GM23338 (cell line): ENCODE results near the gene MAD1L1. TPM values are rescaled to one million over a fixed set of nuclear protein-coding genes. Genes with fewer than 3 reads are reported as not detected.

ENCODE experiments used
- ATAC-seq: fragments of 200-7000 bp; cut with Tn5 transposase; 3 replicates; pipeline ENCODE4 v1.9.1; 2020
- DNase-seq: peaks from one replicate; pipeline ENCODE4 v3.0.0-alpha.2; 2015; ENCODE audit warnings: low spot score
- H2AFZ ChIP-seq: fragments of 200-600 bp; sonication (generic); 2 replicates; pipeline ENCODE4 v1.8.0; 2016; ENCODE audit warnings: antibody characterized with exemption, mild to moderate bottlenecking, moderate library complexity
- H3F3A ChIP-seq: fragments of 200-600 bp; sonication (generic); replicated peaks from 2 replicates; pipeline ENCODE4 v1.8.0; 2017; ENCODE audit warnings: antibody characterized with exemption, mixed run types, low read depth
- H3K27ac ChIP-seq: fragments of 200-600 bp; sonication (generic); 2 replicates; pipeline ENCODE4 v1.6.1; 2016; ENCODE audit warnings: low read depth
- H3K27me3 ChIP-seq: fragments of 200-600 bp; sonication (generic); 2 replicates; pipeline ENCODE4 v1.8.0; 2016; ENCODE audit warnings: mild to moderate bottlenecking, mixed run types, moderate library complexity; ENCODE audit not compliant: insufficient read depth
- H3K36me3 ChIP-seq: fragments of 200-600 bp; sonication (generic); 2 replicates; pipeline ENCODE4 v1.8.0; 2016; ENCODE audit warnings: mild to moderate bottlenecking; ENCODE audit not compliant: insufficient read depth
- H3K4me1 ChIP-seq: fragments of 200-600 bp; sonication (generic); 2 replicates; pipeline ENCODE4 v1.8.0; 2016; ENCODE audit warnings: mild to moderate bottlenecking, moderate library complexity; ENCODE audit not compliant: insufficient read depth
- H3K4me2 ChIP-seq: fragments of 200-600 bp; sonication (generic); 2 replicates; pipeline ENCODE4 v1.7.1; 2017; ENCODE audit warnings: mixed run types
- H3K4me3 ChIP-seq: fragments of 200-600 bp; sonication (generic); 2 replicates; pipeline ENCODE4 v1.6.1; 2016; ENCODE audit warnings: mixed run types
- H3K79me2 ChIP-seq: fragments of 200-600 bp; sonication (generic); replicated peaks from 2 replicates; pipeline ENCODE4 v1.8.0; 2017; ENCODE audit warnings: mild to moderate bottlenecking; ENCODE audit not compliant: insufficient read depth
- H3K9me2 ChIP-seq: fragments of 200-600 bp; sonication (generic); 2 replicates; pipeline ENCODE4 v1.8.0; 2017; ENCODE audit not compliant: insufficient read depth
- H4K20me1 ChIP-seq: fragments of 200-600 bp; sonication (generic); replicated peaks from 2 replicates; pipeline ENCODE4 v1.8.0; 2017; ENCODE audit warnings: mild to moderate bottlenecking; ENCODE audit not compliant: insufficient read depth
- H3K27ac Mint-ChIP-seq: 2 replicates; pipeline ENCODE4 v1.8.0; 2020; ENCODE audit warnings: inconsistent platforms, mild to moderate bottlenecking, moderate library complexity, mixed read lengths
- H3K27me3 Mint-ChIP-seq: 3 replicates; pipeline ENCODE4 v1.8.0; 2022; ENCODE audit warnings: low read depth, mild to moderate bottlenecking, moderate library complexity, mixed read lengths, inconsistent platforms; ENCODE audit not compliant: insufficient read depth, poor library complexity
- H3K36me3 Mint-ChIP-seq: 3 replicates; pipeline ENCODE4 v1.8.0; 2021; ENCODE audit warnings: low read depth, mild to moderate bottlenecking, inconsistent platforms, moderate library complexity, mixed read lengths
- H3K4me1 Mint-ChIP-seq: 3 replicates; pipeline ENCODE4 v1.8.0; 2020; ENCODE audit warnings: mild to moderate bottlenecking, inconsistent platforms, mixed read lengths
- H3K4me3 Mint-ChIP-seq: 3 replicates; pipeline ENCODE4 v1.8.0; 2021; ENCODE audit warnings: moderate library complexity, mild to moderate bottlenecking, inconsistent platforms, mixed read lengths
- H3K9me3 Mint-ChIP-seq: 3 replicates; pipeline ENCODE4 v1.8.0; 2020; ENCODE audit warnings: moderate library complexity, mild to moderate bottlenecking, inconsistent platforms, mixed read lengths
- CREB1 ChIP-seq: fragments of 250-450 bp; sonication (Bioruptor Pico); IDR thresholded peaks from 2 replicates; pipeline ENCODE4 v1.5.0; 2020; ENCODE audit warnings: low read depth, mild to moderate bottlenecking, moderate library complexity
- EZH2 ChIP-seq: fragments of 200-600 bp; sonication (generic); IDR thresholded peaks from one replicate; pipeline ENCODE4 v1.8.0; 2017; ENCODE audit warnings: antibody characterized with exemption, mild to moderate bottlenecking, low read depth; ENCODE audit not compliant: unreplicated experiment
- JUNB ChIP-seq: IDR thresholded peaks from one replicate; pipeline ENCODE4 v1.6.1; 2016; ENCODE audit warnings: antibody characterized with exemption; ENCODE audit not compliant: unreplicated experiment
- NANOG ChIP-seq: IDR thresholded peaks from 2 replicates; pipeline ENCODE4 v1.6.1; 2016; ENCODE audit warnings: antibody characterized with exemption, borderline replicate concordance
- POLR2AphosphoS5 ChIP-seq: IDR thresholded peaks from 2 replicates; pipeline ENCODE4 v1.6.1; 2016; ENCODE audit warnings: antibody characterized with exemption, low read depth
- STAT1 ChIP-seq: IDR thresholded peaks from one replicate; pipeline ENCODE4 v1.6.1; 2016; ENCODE audit warnings: antibody characterized with exemption; ENCODE audit not compliant: unreplicated experiment
- ZNF114 ChIP-seq: fragments of 250-450 bp; sonication (Bioruptor Pico); IDR thresholded peaks from 2 replicates; pipeline ENCODE4 v1.5.0; 2020; ENCODE audit warnings: mild to moderate bottlenecking, moderate library complexity
- ZNF331 ChIP-seq: fragments of 250-450 bp; sonication (Bioruptor Pico); IDR thresholded peaks from 2 replicates; pipeline ENCODE4 v1.5.0; 2020; ENCODE audit warnings: low read depth, mild to moderate bottlenecking, moderate library complexity
- polyA plus RNA-seq: library from polyadenylated mRNA; unstranded; fragments of >200 nt; fragmentation: Nextera tagmentation; extraction: Ambion mirVana; gene quantifications from 2 replicates; pipeline ENCODE4 v1.2.1, GENCODE V29; 2016
- total RNA-seq: library from RNA; depleted of rRNA; stranded (reverse); fragments of >200 nt; shearing (Covaris generic); gene quantifications from 2 replicates; pipeline ENCODE4 v1.2.3, GENCODE V29; 2014
- TF ChIP-seq, protein P1 (sequence below), 2 experiments: fragments of 200-600 bp in 1 of 2; sonication (generic) in 1 of 2; conservative IDR thresholded peaks; 2 replicates each; pipeline versions ENCODE4 v1.5.1 to v1.6.1; 2016 to 2017; ENCODE audit warnings: antibody characterized with exemption in 2 of 2, low read depth in 2 of 2, mild to moderate bottlenecking in 2 of 2, moderate library complexity in 1 of 2
- TF ChIP-seq, protein P2 (sequence below): IDR thresholded peaks from one replicate; pipeline ENCODE4 v1.6.1; 2018; ENCODE audit warnings: antibody characterized with exemption; ENCODE audit not compliant: unreplicated experiment
- TF ChIP-seq, protein P3 (sequence below): IDR thresholded peaks from 2 replicates; pipeline ENCODE4 v1.6.1; 2016; ENCODE audit warnings: antibody characterized with exemption

MAD1L1 gene
- total and polyA plus RNA-seq, 2 experiments from 2014 or later: 40.3 to 59.3 TPM

- Histone ChIP-seq H3K79me2 (peaks cover 27% of the 10 kb centered on the region), H3K27me3 (no peaks in the 10 kb centered on the region), H3K4me2 (no peak overlapping the region), H4K20me1 (no peaks in the 10 kb centered on the region; the same call in 1 of the 2 replicates), H3K4me3 (no peak overlapping the region), H3K36me3 (no peaks in the 10 kb centered on the region), H3K4me1 (no peaks in the 10 kb centered on the region), H3F3A (no peaks in the 10 kb centered on the region), H3K27ac (no peak overlapping the region), H2AFZ (no peak overlapping the region), H3K9me2 (no peaks in the 10 kb centered on the region)
- Mint-ChIP-seq H3K4me1 (peaks cover 11% of the 10 kb centered on the region; the same call in 2 of the 3 replicates), H3K36me3 (peaks cover 9% of the 10 kb centered on the region), H3K9me3 (no peaks in the 10 kb centered on the region), H3K27ac (peak overlapping the region; percentile 7; the same call in 1 of the 2 replicates), H3K27me3 (peaks cover 6% of the 10 kb centered on the region), H3K4me3 (no peak overlapping the region)
- DNase-seq (no peak), ATAC-seq (no peak)
- TF ChIP-seq, protein P1, sequence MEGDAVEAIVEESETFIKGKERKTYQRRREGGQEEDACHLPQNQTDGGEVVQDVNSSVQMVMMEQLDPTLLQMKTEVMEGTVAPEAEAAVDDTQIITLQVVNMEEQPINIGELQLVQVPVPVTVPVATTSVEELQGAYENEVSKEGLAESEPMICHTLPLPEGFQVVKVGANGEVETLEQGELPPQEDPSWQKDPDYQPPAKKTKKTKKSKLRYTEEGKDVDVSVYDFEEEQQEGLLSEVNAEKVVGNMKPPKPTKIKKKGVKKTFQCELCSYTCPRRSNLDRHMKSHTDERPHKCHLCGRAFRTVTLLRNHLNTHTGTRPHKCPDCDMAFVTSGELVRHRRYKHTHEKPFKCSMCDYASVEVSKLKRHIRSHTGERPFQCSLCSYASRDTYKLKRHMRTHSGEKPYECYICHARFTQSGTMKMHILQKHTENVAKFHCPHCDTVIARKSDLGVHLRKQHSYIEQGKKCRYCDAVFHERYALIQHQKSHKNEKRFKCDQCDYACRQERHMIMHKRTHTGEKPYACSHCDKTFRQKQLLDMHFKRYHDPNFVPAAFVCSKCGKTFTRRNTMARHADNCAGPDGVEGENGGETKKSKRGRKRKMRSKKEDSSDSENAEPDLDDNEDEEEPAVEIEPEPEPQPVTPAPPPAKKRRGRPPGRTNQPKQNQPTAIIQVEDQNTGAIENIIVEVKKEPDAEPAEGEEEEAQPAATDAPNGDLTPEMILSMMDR (conservative IDR thresholded peaks at IDR 0.05; ENCODE audit: low read depth in 2 of 2): no peak
- TF ChIP-seq ZNF114 (CRISPR knock-in tag): no peak
- TF ChIP-seq, protein P2, sequence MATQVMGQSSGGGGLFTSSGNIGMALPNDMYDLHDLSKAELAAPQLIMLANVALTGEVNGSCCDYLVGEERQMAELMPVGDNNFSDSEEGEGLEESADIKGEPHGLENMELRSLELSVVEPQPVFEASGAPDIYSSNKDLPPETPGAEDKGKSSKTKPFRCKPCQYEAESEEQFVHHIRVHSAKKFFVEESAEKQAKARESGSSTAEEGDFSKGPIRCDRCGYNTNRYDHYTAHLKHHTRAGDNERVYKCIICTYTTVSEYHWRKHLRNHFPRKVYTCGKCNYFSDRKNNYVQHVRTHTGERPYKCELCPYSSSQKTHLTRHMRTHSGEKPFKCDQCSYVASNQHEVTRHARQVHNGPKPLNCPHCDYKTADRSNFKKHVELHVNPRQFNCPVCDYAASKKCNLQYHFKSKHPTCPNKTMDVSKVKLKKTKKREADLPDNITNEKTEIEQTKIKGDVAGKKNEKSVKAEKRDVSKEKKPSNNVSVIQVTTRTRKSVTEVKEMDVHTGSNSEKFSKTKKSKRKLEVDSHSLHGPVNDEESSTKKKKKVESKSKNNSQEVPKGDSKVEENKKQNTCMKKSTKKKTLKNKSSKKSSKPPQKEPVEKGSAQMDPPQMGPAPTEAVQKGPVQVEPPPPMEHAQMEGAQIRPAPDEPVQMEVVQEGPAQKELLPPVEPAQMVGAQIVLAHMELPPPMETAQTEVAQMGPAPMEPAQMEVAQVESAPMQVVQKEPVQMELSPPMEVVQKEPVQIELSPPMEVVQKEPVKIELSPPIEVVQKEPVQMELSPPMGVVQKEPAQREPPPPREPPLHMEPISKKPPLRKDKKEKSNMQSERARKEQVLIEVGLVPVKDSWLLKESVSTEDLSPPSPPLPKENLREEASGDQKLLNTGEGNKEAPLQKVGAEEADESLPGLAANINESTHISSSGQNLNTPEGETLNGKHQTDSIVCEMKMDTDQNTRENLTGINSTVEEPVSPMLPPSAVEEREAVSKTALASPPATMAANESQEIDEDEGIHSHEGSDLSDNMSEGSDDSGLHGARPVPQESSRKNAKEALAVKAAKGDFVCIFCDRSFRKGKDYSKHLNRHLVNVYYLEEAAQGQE: no peak
- no peak for TF ChIP-seq STAT1
- TF ChIP-seq EZH2: no peak
- TF ChIP-seq NANOG: no peak
Measured at GRCh38 chr7:2278026-2278425, 45.3 kb upstream of the MAD1L1 start.

- Histone ChIP-seq H4K20me1 (no peaks in the 10 kb centered on the region), H3K4me2 (no peak overlapping the region), H3K36me3 (0 out of 2 replicates have a peak, but pooled peaks cover 2% of the 10 kb centered on the region), H3F3A (no peaks in the 10 kb centered on the region), H3K27me3 (no peaks in the 10 kb centered on the region), H3K4me3 (no peak overlapping the region), H3K27ac (no peak overlapping the region), H3K79me2 (peaks cover 16% of the 10 kb centered on the region), H2AFZ (no peak overlapping the region), H3K4me1 (no peaks in the 10 kb centered on the region), H3K9me2 (no peaks in the 10 kb centered on the region)
- Mint-ChIP-seq H3K4me1 (no peaks in the 10 kb centered on the region; the same call in 1 of the 3 replicates), H3K9me3 (no peaks in the 10 kb centered on the region), H3K4me3 (no peak overlapping the region), H3K27me3 (peaks cover 6% of the 10 kb centered on the region), H3K27ac (no peak overlapping the region), H3K36me3 (peaks cover 18% of the 10 kb centered on the region)
- DNase-seq (no peak), ATAC-seq (no peak)
- TF ChIP-seq, protein P3, sequence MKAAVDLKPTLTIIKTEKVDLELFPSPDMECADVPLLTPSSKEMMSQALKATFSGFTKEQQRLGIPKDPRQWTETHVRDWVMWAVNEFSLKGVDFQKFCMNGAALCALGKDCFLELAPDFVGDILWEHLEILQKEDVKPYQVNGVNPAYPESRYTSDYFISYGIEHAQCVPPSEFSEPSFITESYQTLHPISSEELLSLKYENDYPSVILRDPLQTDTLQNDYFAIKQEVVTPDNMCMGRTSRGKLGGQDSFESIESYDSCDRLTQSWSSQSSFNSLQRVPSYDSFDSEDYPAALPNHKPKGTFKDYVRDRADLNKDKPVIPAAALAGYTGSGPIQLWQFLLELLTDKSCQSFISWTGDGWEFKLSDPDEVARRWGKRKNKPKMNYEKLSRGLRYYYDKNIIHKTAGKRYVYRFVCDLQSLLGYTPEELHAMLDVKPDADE: no peak
- no peak for TF ChIP-seq EZH2
- no peak for TF ChIP-seq POLR2AphosphoS5
- TF ChIP-seq ZNF331: no peak
- TF ChIP-seq CREB1 (CRISPR knock-in tag): no peak
- TF ChIP-seq, protein P1 (conservative IDR thresholded peaks at IDR 0.05; ENCODE audit: low read depth in 2 of 2): no peak
- no peak for TF ChIP-seq ZNF114 (CRISPR knock-in tag)
- TF ChIP-seq STAT1: no peak
- no peak for TF ChIP-seq JUNB
Measured at GRCh38 chr7:2276107-2276506, 43.4 kb upstream of the MAD1L1 start.
